IMR-90 (cell line): Measurements from ENCODE around the gene DONSON.

Source experiments
- CTCF ChIP-seq: conservative IDR thresholded peaks from 2 replicates; pipeline ENCODE4 v1.5.1; 2012; ENCODE audit warnings: mild to moderate bottlenecking, low read depth, low read length, improper control_type of control experiment
- MAFK ChIP-seq: IDR thresholded peaks from 2 replicates; pipeline ENCODE4 v1.6.1; 2012; ENCODE audit warnings: low read depth, low read length, improper control_type of control experiment
- MAZ ChIP-seq: IDR thresholded peaks from 2 replicates; pipeline ENCODE4 v1.6.1; 2012; ENCODE audit warnings: low read depth, mild to moderate bottlenecking, low read length, improper control_type of control experiment, moderate library complexity, borderline replicate concordance
- POLR2A ChIP-seq: IDR thresholded peaks from 2 replicates; pipeline ENCODE4 v1.6.1; 2012; ENCODE audit warnings: mild to moderate bottlenecking, low read depth, low read length
- RAD21 ChIP-seq: IDR thresholded peaks from 2 replicates; pipeline ENCODE4 v1.6.1; 2012; ENCODE audit warnings: low read length, improper control_type of control experiment
- SMC3 ChIP-seq: fragments of 150-350 bp; IDR thresholded peaks from 2 replicates; pipeline ENCODE4 v1.6.1; 2016; ENCODE audit warnings: low read depth, mild to moderate bottlenecking, antibody characterized with exemption, low read length, moderate library complexity
- USF2 ChIP-seq: fragments of 150-350 bp; IDR thresholded peaks from 2 replicates; pipeline ENCODE4 v1.6.1; 2017; ENCODE audit warnings: mild to moderate bottlenecking, antibody characterized with exemption, low read length, low read depth

GRCh38 chr21:33561373-33561772 is 27.1 kb downstream of the DONSON start:
- TF ChIP-seq POLR2A, result no peak
- TF ChIP-seq CTCF, result no peak
- no peak for TF ChIP-seq RAD21
- no peak for TF ChIP-seq USF2
- TF ChIP-seq SMC3, result no peak
- TF ChIP-seq MAZ, result no peak
- no peak for TF ChIP-seq MAFK
